ENCODE results near the gene MYO7A. TPM values are rescaled to one million over a fixed set of nuclear protein-coding genes. Genes with fewer than 3 reads are reported as not detected.

MYO7A gene
- total and polyA plus RNA-seq, 2 donors (not counting 3 experiments of a cell fraction or from before 2014, with no cell fraction given), result 1.3 to 3.6 TPM

DNA sequence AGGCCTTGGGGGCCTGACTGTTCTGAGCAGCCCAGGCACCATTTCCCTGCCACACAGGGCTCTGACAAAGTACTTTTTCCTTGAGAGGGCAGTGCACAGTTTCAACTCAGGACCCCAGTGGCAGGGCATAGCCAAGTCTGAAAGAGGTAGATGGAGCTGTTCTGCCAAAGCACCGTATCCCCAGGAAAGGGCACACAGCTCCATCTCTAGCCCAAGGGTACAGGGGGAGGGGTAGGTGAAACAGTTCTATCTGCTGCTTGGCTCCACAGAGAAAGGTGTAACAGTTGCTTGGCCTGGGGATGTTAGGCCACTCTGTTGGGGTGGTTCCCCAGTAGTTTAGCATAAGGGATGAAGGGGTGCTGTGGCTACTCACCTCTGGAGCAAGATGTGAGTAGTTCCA is 125.6 kb downstream of the MYO7A start:
- no peaks in the 10 kb centered on the region for H3K79me2 ChIP-seq (ENCODE audit: control insufficient read depth, insufficient read depth, low read length)
- H3K27me3 ChIP-seq (ENCODE audit: control insufficient read depth in 2 of 2, insufficient read depth in 2 of 2, low read length in 2 of 2), result peaks cover 0 to 1% of the 10 kb centered on the region in 2 experiments
- H3K4me2 ChIP-seq (ENCODE audit: insufficient read depth, low read length), result no peak overlapping the region
- H3K4me3 ChIP-seq (replicated peaks in 1 of 3; ENCODE audit: insufficient read depth in 1 of 3, low read depth in 1 of 3, low read length in 3 of 3), result no peak overlapping the region
- ChIA-PET CTCF (no interaction called here), POLR2A (no interaction called here)
- no peak overlapping the region for H3K27ac ChIP-seq (ENCODE audit: insufficient read depth, low read depth, low read length)
- H3K4me1 ChIP-seq (ENCODE audit: control insufficient read depth, extremely low read depth, insufficient read depth, low read length), result peaks cover 25% of the 10 kb centered on the region
- no peaks in the 10 kb centered on the region for H3K9me1 ChIP-seq (replicated peaks; ENCODE audit: control insufficient read depth, extremely low read depth, insufficient read depth, low read length)
- BruUV-seq (replicated peaks), result no TSS peak
- no peak for DNase-seq (ENCODE audit: low read depth, low spot score)
- H2AFZ ChIP-seq (ENCODE audit: low read depth, low read length), result no peak overlapping the region
- dilution Hi-C loops (cut with MboI; ENCODE audit: extremely low pct_ligation_motif_present, low sequenced_read_pairs), result no loop called here
- no peak for TF ChIP-seq GATA2 (IDR thresholded peaks at IDR 0.05; ENCODE audit: insufficient read depth, insufficient read length, low read depth, low read length)
- no peak for TF ChIP-seq MYC (IDR thresholded peaks at IDR 0.05; ENCODE audit: low read depth, low read length)
- no peak for TF ChIP-seq FOS (IDR thresholded peaks at IDR 0.05; ENCODE audit: borderline replicate concordance, insufficient read depth, low read length)
- TF ChIP-seq, protein P1, sequence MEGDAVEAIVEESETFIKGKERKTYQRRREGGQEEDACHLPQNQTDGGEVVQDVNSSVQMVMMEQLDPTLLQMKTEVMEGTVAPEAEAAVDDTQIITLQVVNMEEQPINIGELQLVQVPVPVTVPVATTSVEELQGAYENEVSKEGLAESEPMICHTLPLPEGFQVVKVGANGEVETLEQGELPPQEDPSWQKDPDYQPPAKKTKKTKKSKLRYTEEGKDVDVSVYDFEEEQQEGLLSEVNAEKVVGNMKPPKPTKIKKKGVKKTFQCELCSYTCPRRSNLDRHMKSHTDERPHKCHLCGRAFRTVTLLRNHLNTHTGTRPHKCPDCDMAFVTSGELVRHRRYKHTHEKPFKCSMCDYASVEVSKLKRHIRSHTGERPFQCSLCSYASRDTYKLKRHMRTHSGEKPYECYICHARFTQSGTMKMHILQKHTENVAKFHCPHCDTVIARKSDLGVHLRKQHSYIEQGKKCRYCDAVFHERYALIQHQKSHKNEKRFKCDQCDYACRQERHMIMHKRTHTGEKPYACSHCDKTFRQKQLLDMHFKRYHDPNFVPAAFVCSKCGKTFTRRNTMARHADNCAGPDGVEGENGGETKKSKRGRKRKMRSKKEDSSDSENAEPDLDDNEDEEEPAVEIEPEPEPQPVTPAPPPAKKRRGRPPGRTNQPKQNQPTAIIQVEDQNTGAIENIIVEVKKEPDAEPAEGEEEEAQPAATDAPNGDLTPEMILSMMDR (IDR thresholded peaks at IDR 0.05; ENCODE audit: extremely low read depth in 1 of 2, insufficient read depth in 1 of 2, low read depth in 1 of 2, low read length in 2 of 2), result no peak
- TF ChIP-seq EZH2 (IDR thresholded peaks at IDR 0.05; ENCODE audit: borderline replicate concordance, low read depth, low read length, severe bottlenecking), result no peak
- TF ChIP-seq JUN (IDR thresholded peaks at IDR 0.05; ENCODE audit: borderline replicate concordance, insufficient read depth, insufficient read length, low read depth), result no peak
- TF ChIP-seq, protein P2, sequence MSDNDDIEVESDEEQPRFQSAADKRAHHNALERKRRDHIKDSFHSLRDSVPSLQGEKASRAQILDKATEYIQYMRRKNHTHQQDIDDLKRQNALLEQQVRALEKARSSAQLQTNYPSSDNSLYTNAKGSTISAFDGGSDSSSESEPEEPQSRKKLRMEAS (IDR thresholded peaks at IDR 0.05; ENCODE audit: insufficient read depth, insufficient read length), result no peak
- no peak for FAIRE-seq
- no peaks in the 10 kb centered on the region for H3K9me3 ChIP-seq (replicated peaks; ENCODE audit: control insufficient read depth, insufficient read depth, low read length)
- H4K20me1 ChIP-seq (replicated peaks; ENCODE audit: control insufficient read depth, extremely low read depth, insufficient read depth, low read length), result no peaks in the 10 kb centered on the region
- intact Hi-C loops (cut with micrococcal nuclease), result no loop called here
- H3K9ac ChIP-seq (replicated peaks; ENCODE audit: extremely low read depth, insufficient read depth, low read length), result no peak overlapping the region
- H3K36me3 ChIP-seq (ENCODE audit: control insufficient read depth in 2 of 2, extremely low read depth in 1 of 2, insufficient read depth in 2 of 2, low read length in 2 of 2), result no peaks in the 10 kb centered on the region

All from endothelial cell of umbilical vein (primary cell).